K562 (cell line): ENCODE results near the gene IRF2. TPM values are rescaled to one million over a fixed set of nuclear protein-coding genes. Genes with fewer than 3 reads are reported as not detected.
A peak's percentile ranks its signal among the peaks of the same experiment; 100 is the strongest.

Experiments
- ATAC-seq: fragments of 200-7000 bp; cut with Tn5 transposase; 3 replicates; pipeline ENCODE4 v1.9.1; 2020; ENCODE audit warnings: moderate library complexity
- BruUV-seq: library from RNA; stranded (reverse); fragments of 400-500 nt; replicated peaks from 2 replicates; lab custom pipeline; 2021; lab: Mats Ljungman, UMichigan
- CTCF ChIA-PET: fragments of 300-600 bp; formaldehyde crosslinking; extraction: SDS; loops from one replicate; lab custom pipeline; 2021; ENCODE audit warnings: low intra/inter-chr PET ratio; lab: Yijun Ruan, JAX
- POLR2A ChIA-PET: fragments of 300-600, 350-650 bp; sonication (Branson Sonifier 250); formaldehyde crosslinking; extraction: SDS; loops from one replicate; lab custom pipeline; 2021; ENCODE audit warnings: antibody characterized with exemption, inconsistent platforms; lab: Yijun Ruan, JAX
- DNase-seq, 4 experiments: peaks; one replicate each; pipeline versions ENCODE4 v3.0.0 to v3.0.0-alpha.2; 2011 to 2018; ENCODE audit warnings: low spot score in 3 of 4, mixed read lengths in 3 of 4; ENCODE audit errors: extremely low read depth in 1 of 4
- FAIRE-seq: peaks from 2 replicates; lab custom pipeline; 2011; peaks lifted over from hg19 to GRCh38; lab: Jason Lieb, UNC
- H2AFZ ChIP-seq: 2 replicates; pipeline ENCODE4 v1.6.0; 2011; ENCODE audit warnings: low read depth, low read length, control low read depth, inconsistent platforms
- H3K27ac ChIP-seq: fragments of 200-600 bp; 3 replicates; pipeline ENCODE4 v1.8.0; 2011; ENCODE audit warnings: low read depth, mild to moderate bottlenecking, control low read depth, inconsistent platforms, low read length, moderate library complexity, mixed read lengths; ENCODE audit errors: extremely low read depth
- H3K27me3 ChIP-seq, 2 experiments: fragments of 300-600 bp in 1 of 2; 2 replicates in 1 of 2; 3 replicates in 1 of 2; pipeline versions ENCODE4 v1.6.0 to v1.8.0; 2011; ENCODE audit warnings: inconsistent platforms in 2 of 2, low read length in 2 of 2, mild to moderate bottlenecking in 1 of 2, mixed read lengths in 1 of 2, moderate library complexity in 1 of 2; ENCODE audit not compliant: control insufficient read depth in 2 of 2, insufficient read depth in 2 of 2
- H3K36me3 ChIP-seq: fragments of 300-600 bp; 3 replicates; pipeline ENCODE4 v1.8.0; 2011; ENCODE audit warnings: mild to moderate bottlenecking, low read length, inconsistent platforms; ENCODE audit not compliant: control insufficient read depth, insufficient read depth
- H3K4me1 ChIP-seq, 2 experiments: fragments of 200-600 bp in 1 of 2; replicated peaks in 1 of 2; 2 replicates in 1 of 2; 3 replicates in 1 of 2; pipeline versions ENCODE4 v1.5.1 to v1.8.0; 2011; ENCODE audit warnings: inconsistent platforms in 2 of 2, low read length in 2 of 2, mild to moderate bottlenecking in 1 of 2, mixed read lengths in 1 of 2, moderate library complexity in 1 of 2; ENCODE audit not compliant: control insufficient read depth in 2 of 2, insufficient read depth in 2 of 2
- H3K4me2 ChIP-seq: 2 replicates; pipeline ENCODE4 v1.6.1; 2011; ENCODE audit warnings: low read length, control low read depth, inconsistent platforms, mixed read lengths; ENCODE audit not compliant: insufficient read depth
- H3K4me3 ChIP-seq: fragments of 200-600 bp; sonication (generic), shearing (Covaris generic); 2 replicates; pipeline ENCODE4 v1.5.1; 2016; ENCODE audit warnings: control low read depth, inconsistent platforms
- H3K79me2 ChIP-seq: fragments of 200-600 bp; 3 replicates; pipeline ENCODE4 v1.8.0; 2011; ENCODE audit warnings: low read length, inconsistent platforms; ENCODE audit not compliant: control insufficient read depth, insufficient read depth
- H3K9ac ChIP-seq, 2 experiments: 2 replicates each; pipeline versions ENCODE4 v1.6.0 to v1.6.1; 2011; ENCODE audit warnings: low read depth in 2 of 2, low read length in 2 of 2, control low read depth in 1 of 2, inconsistent platforms in 1 of 2, mild to moderate bottlenecking in 1 of 2, mixed read lengths in 1 of 2; ENCODE audit not compliant: insufficient read depth in 1 of 2
- H3K9me1 ChIP-seq: one replicate; pipeline ENCODE4 v1.6.0; 2011; ENCODE audit warnings: inconsistent platforms, mild to moderate bottlenecking, low read length, moderate library complexity; ENCODE audit not compliant: control insufficient read depth, insufficient read depth
- H3K9me3 ChIP-seq: replicated peaks from 2 replicates; pipeline ENCODE4 v1.5.1; 2011; ENCODE audit warnings: low read depth, low read length, inconsistent platforms; ENCODE audit not compliant: control insufficient read depth, insufficient read depth
- H4K20me1 ChIP-seq: replicated peaks from 2 replicates; pipeline ENCODE4 v1.6.1; 2011; ENCODE audit warnings: low read length, inconsistent platforms, mixed read lengths; ENCODE audit not compliant: control insufficient read depth, insufficient read depth
- BRF1 ChIP-seq: IDR thresholded peaks from 3 replicates; pipeline ENCODE4 v1.6.1; 2011; ENCODE audit warnings: borderline replicate concordance, mild to moderate bottlenecking; ENCODE audit not compliant: insufficient read length; ENCODE audit errors: extremely low read depth
- CC2D1A ChIP-seq: fragments of 450-650 bp; IDR thresholded peaks from 2 replicates; pipeline ENCODE4 v1.6.1; 2017; ENCODE audit warnings: mild to moderate bottlenecking
- GATAD2A ChIP-seq: fragments of 450-650 bp; IDR thresholded peaks from 2 replicates; pipeline ENCODE4 v1.6.1; 2017
- PHF8 ChIP-seq: fragments of 200-600 bp; sonication (generic); IDR thresholded peaks from 2 replicates; pipeline ENCODE4 v1.6.1; 2012; ENCODE audit warnings: mixed run types, mild to moderate bottlenecking, inconsistent platforms, low read length, moderate library complexity, borderline replicate concordance
- RAD21 ChIP-seq, 2 experiments: fragments of 250-450 bp in 1 of 2; fragments of 450-650 bp in 1 of 2; sonication (Bioruptor Pico) in 1 of 2; formaldehyde crosslinking in 1 of 2; IDR thresholded peaks in 1 of 2; conservative IDR thresholded peaks in 1 of 2; 2 replicates each; pipeline versions ENCODE4 v1.4.0 to v1.8.0; 2020 to 2022; ENCODE audit warnings: mild to moderate bottlenecking in 2 of 2, moderate library complexity in 1 of 2
- SUPT5H ChIP-seq: fragments of 450-650 bp; IDR thresholded peaks from 2 replicates; pipeline ENCODE4 v1.6.1; 2016
- TBL1XR1 ChIP-seq, 2 experiments: IDR thresholded peaks; 2 replicates each; pipeline ENCODE4 v1.6.1; 2012; ENCODE audit warnings: improper control_type of control experiment in 2 of 2, low read length in 2 of 2, mild to moderate bottlenecking in 1 of 2
- TCF7 ChIP-seq: sonication (generic); IDR thresholded peaks from 2 replicates; pipeline ENCODE4 v1.6.1; 2016; ENCODE audit warnings: antibody characterized with exemption, borderline replicate concordance
- YY1 ChIP-seq, 3 experiments: IDR thresholded peaks; 2 replicates each; pipeline ENCODE4 v1.6.1; 2011; ENCODE audit warnings: low read length in 2 of 3, mild to moderate bottlenecking in 2 of 3, moderate library complexity in 2 of 3, borderline replicate concordance in 1 of 3, control low read depth in 1 of 3, low read depth in 1 of 3; ENCODE audit not compliant: insufficient read depth in 3 of 3, insufficient replicate concordance in 2 of 3, control insufficient read depth in 1 of 3, insufficient read length in 1 of 3; ENCODE audit errors: extremely low read depth in 1 of 3
- ZNF239 ChIP-seq: fragments of 250-450 bp; sonication (Bioruptor Pico); IDR thresholded peaks from 2 replicates; pipeline ENCODE4 v1.4.0; 2020; ENCODE audit warnings: mild to moderate bottlenecking
- ZNF668 ChIP-seq: fragments of 250-450 bp; sonication (Bioruptor Pico); IDR thresholded peaks from 2 replicates; pipeline ENCODE4 v1.8.0; 2022; ENCODE audit warnings: mild to moderate bottlenecking, inconsistent platforms
- ZNF766 ChIP-seq: fragments of 200-800 bp; sonication (Bioruptor generic); conservative IDR thresholded peaks from 2 replicates; pipeline ENCODE4 v1.6.1; 2016; ENCODE audit warnings: missing genetic modification characterization, missing compliant biosample characterization
- WGBS: fragments of 100-300 bp; shearing (Covaris generic); methylation state at CpG from one replicate; pipeline ENCODE4 v1.1.6; 2016; ENCODE audit warnings: low coverage, mixed read lengths; ENCODE audit not compliant: insufficient coverage; ENCODE audit errors: missing lambda C conversion rate; 5-methylcytosine and 5-hydroxymethylcytosine counted together
- in situ Hi-C: fragments of 300-500 bp; cut with MboI; formaldehyde crosslinking; loops from 4 replicates; pipeline ENCODE4 v1.15.0; 2018; ENCODE audit warnings: inconsistent platforms, mixed read lengths
- intact Hi-C: fragments of 100-400 bp; cut with micrococcal nuclease; formaldehyde crosslinking; loops from 2 replicates; pipeline ENCODE4 v1.14.2; 2022
- polyA plus RNA-seq, 8 experiments: library from polyadenylated mRNA; depleted of rRNA in 4 of 8; stranded (reverse) in 5 of 8; unstranded in 3 of 8; fragments of >200 nt; fragmentation: Nextera tagmentation in 2 of 8; fragmentation: Illumina TruSeq in 1 of 8; extraction: Ambion mirVana in 2 of 8; extraction: Trizol in 1 of 8; gene quantifications; 2 replicates each; pipeline versions ENCODE4 v1.2.1 to v1.2.3, GENCODE V29; 2011 to 2014; ENCODE audit warnings: inconsistent platforms in 1 of 8, missing spikeins in 1 of 8
- total RNA-seq, 7 experiments: library from RNA; depleted of rRNA in 6 of 7; stranded (reverse); fragments of >200 nt in 6 of 7; fragmentation: Illumina TruSeq in 2 of 7; extraction: Trizol in 2 of 7; gene quantifications; 2 replicates each; pipeline versions ENCODE4 v1.2.1 to v1.2.3, GENCODE V29; 2011 to 2021; ENCODE audit warnings: low replicate concordance in 1 of 7
- TF ChIP-seq, protein P1 (sequence below), 2 experiments: fragments of 450-650 bp; conservative IDR thresholded peaks; 2 replicates each; pipeline ENCODE4 v1.6.1; 2017; ENCODE audit warnings: mild to moderate bottlenecking in 2 of 2, moderate library complexity in 2 of 2
- TF ChIP-seq, protein P2 (sequence below), 2 experiments: IDR thresholded peaks in 1 of 2; conservative IDR thresholded peaks in 1 of 2; 2 replicates each; pipeline ENCODE4 v1.6.1; 2016; ENCODE audit warnings: low read depth in 2 of 2, mild to moderate bottlenecking in 1 of 2, missing compliant biosample characterization in 1 of 2, missing genetic modification characterization in 1 of 2, moderate library complexity in 1 of 2
- TF ChIP-seq, protein P3 (sequence below): fragments of 450-650 bp; formaldehyde crosslinking; IDR thresholded peaks from 2 replicates; pipeline ENCODE4 v1.4.0; 2022; ENCODE audit warnings: mild to moderate bottlenecking, moderate library complexity

IRF2 gene
- total and polyA plus RNA-seq, 9 of the 15 experiments (the other 6 are each of a cell fraction or from before 2014, with no cell fraction given) = 7.1 to 17.1 (median 11.3) TPM

DNA sequence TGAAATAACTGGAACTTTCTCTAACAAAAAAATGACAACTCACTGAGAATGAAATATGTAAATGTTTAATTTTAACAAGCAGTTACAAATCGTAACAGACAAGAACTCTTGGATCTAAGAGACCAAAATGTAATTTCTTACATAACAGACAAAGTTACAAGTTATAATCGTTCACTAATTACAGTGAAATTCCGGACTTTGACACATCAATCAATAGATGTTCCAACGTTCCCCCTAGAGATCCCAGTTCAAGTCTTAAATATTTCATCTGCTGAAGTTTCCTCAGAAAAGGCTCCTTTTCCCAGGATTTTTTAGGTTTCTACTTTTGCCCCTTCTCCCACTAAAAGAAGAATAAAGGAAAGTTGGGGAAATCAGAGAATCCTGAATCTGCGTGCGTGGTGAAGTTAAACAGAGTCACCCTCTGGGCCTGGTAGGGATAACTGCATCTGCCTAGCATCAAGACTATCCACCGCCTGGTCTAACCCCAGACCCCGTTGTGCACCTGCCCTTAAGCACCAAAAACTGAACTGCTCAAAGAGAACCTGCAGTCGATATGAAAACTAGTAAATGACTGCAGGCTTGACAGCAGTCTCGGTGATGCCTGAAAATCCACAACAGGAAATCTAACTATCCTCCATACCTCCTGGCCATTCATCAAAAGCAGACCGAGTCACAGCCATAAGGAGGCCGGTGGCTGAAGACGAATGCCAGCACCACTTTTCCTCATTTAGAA lies 2.3 kb downstream of the IRF2 start:
- H3K79me2 ChIP-seq = peaks cover 71% of the 10 kb centered on the region
- H3K4me2 ChIP-seq = peak overlapping the region; percentile 95
- 27% methylated on average over 13 of the region's 13 CpGs for WGBS
- H3K36me3 ChIP-seq = peaks cover 9% of the 10 kb centered on the region; the same call in 1 of the 3 replicates
- peak overlapping the region; percentile 93; the same call in 2 of the 3 replicates for H3K27ac ChIP-seq
- ChIA-PET CTCF (no interaction called here), POLR2A (no interaction called here)
- no peaks in the 10 kb centered on the region for H3K27me3 ChIP-seq
- peaks cover 3% of the 10 kb centered on the region; the same call in 1 of the 2 replicates for H4K20me1 ChIP-seq
- H3K4me3 ChIP-seq = peak overlapping the region; percentile 92
- peak; percentile 75 for FAIRE-seq
- peak overlapping the region; percentile 89 for H2AFZ ChIP-seq
- peak in 3 of 4 experiments; percentile 18 to 45 (median 32) for DNase-seq
- H3K9me3 ChIP-seq = no peaks in the 10 kb centered on the region
- ATAC-seq = peak; percentile 3
- peaks cover 18 to 22% of the 10 kb centered on the region in 2 experiments for H3K4me1 ChIP-seq
- BruUV-seq = no TSS peak
- in situ Hi-C loops (no loop called here), intact Hi-C loops (loop anchor here (2.0 to 5.0 kb wide), 2 partner anchors 207 to 225 kb away; no protein-coding TSS in a partner anchor)
- no peaks in the 10 kb centered on the region for H3K9me1 ChIP-seq
- peak overlapping the region; percentile 82 to 95 for H3K9ac ChIP-seq
- TF ChIP-seq BRF1 (no peak), SUPT5H (no peak), ZNF239 (CRISPR knock-in tag) (no peak), PHF8 (no peak), ZNF766 (no peak), YY1 (IDR thresholded peaks at IDR 0.05; ENCODE audit: borderline replicate concordance in 1 of 3, control insufficient read depth in 1 of 3, extremely low read depth in 1 of 3, insufficient read depth in 3 of 3, insufficient read length in 1 of 3, insufficient replicate concordance in 2 of 3, low read depth in 1 of 3, low read length in 2 of 3) (no peak), TCF7 (no peak), CC2D1A (no peak), ZNF668 (no peak), GATAD2A (no peak), TBL1XR1 (IDR thresholded peaks at IDR 0.05; ENCODE audit: low read length in 2 of 2) (peak in 1 of 2 experiments; percentile 58; a peak in 1 of 4 replicates), RAD21 (CRISPR knock-in tag; conservative IDR thresholded peaks at IDR 0.05 in 1 of 2, IDR thresholded peaks at IDR 0.05 in 1 of 2) (peak in 1 of 2 experiments; percentile 19; a peak in 1 of 4 replicates)
- TF ChIP-seq, protein P1, sequence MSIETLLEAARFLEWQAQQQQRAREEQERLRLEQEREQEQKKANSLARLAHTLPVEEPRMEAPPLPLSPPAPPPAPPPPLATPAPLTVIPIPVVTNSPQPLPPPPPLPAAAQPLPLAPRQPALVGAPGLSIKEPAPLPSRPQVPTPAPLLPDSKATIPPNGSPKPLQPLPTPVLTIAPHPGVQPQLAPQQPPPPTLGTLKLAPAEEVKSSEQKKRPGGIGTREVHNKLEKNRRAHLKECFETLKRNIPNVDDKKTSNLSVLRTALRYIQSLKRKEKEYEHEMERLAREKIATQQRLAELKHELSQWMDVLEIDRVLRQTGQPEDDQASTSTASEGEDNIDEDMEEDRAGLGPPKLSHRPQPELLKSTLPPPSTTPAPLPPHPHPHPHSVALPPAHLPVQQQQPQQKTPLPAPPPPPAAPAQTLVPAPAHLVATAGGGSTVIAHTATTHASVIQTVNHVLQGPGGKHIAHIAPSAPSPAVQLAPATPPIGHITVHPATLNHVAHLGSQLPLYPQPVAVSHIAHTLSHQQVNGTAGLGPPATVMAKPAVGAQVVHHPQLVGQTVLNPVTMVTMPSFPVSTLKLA (conservative IDR thresholded peaks at IDR 0.05) = no peak
- TF ChIP-seq, protein P2, sequence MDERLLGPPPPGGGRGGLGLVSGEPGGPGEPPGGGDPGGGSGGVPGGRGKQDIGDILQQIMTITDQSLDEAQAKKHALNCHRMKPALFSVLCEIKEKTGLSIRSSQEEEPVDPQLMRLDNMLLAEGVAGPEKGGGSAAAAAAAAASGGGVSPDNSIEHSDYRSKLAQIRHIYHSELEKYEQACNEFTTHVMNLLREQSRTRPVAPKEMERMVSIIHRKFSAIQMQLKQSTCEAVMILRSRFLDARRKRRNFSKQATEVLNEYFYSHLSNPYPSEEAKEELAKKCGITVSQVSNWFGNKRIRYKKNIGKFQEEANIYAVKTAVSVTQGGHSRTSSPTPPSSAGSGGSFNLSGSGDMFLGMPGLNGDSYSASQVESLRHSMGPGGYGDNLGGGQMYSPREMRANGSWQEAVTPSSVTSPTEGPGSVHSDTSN (CRISPR knock-in tag; IDR thresholded peaks at IDR 0.05; ENCODE audit: low read depth) = no peak
- TF ChIP-seq, protein P2 (tag; conservative IDR thresholded peaks at IDR 0.05; ENCODE audit: low read depth) = no peak
- TF ChIP-seq, protein P3, sequence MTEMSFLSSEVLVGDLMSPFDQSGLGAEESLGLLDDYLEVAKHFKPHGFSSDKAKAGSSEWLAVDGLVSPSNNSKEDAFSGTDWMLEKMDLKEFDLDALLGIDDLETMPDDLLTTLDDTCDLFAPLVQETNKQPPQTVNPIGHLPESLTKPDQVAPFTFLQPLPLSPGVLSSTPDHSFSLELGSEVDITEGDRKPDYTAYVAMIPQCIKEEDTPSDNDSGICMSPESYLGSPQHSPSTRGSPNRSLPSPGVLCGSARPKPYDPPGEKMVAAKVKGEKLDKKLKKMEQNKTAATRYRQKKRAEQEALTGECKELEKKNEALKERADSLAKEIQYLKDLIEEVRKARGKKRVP (CRISPR knock-in tag) = no peak
